HepG2 (cell line): ENCODE data around the gene NAV2. TPM values are rescaled to one million over a fixed set of nuclear protein-coding genes. Genes with fewer than 3 reads are reported as not detected.

Experiments
- ATAC-seq: fragments of 200-7000 bp; cut with Tn5 transposase; 3 replicates; pipeline ENCODE4 v1.9.1; 2020; ENCODE audit warnings: mild to moderate bottlenecking, moderate library complexity
- BruUV-seq: library from RNA; stranded (reverse); fragments of 400-500 nt; replicated peaks from 2 replicates; lab custom pipeline; 2021; lab: Mats Ljungman, UMichigan
- CTCF ChIA-PET: fragments of 300-600 bp; formaldehyde crosslinking; extraction: SDS; loops from one replicate; lab custom pipeline; 2021; ENCODE audit warnings: low total read pairs, inconsistent platforms, low intra/inter-chr PET ratio; lab: Yijun Ruan, JAX
- POLR2A ChIA-PET: fragments of 350-600 bp; sonication (Branson Sonifier 250); formaldehyde crosslinking; loops from one replicate; lab custom pipeline; 2020; ENCODE audit warnings: antibody characterized with exemption, inconsistent platforms; lab: Yijun Ruan, JAX
- DNase-seq: peaks from one replicate; pipeline ENCODE4 v3.0.0-alpha.2; 2015; ENCODE audit warnings: low spot score
- FAIRE-seq: peaks from 3 replicates; lab custom pipeline; 2011; peaks lifted over from hg19 to GRCh38; lab: Jason Lieb, UNC
- H2AFZ ChIP-seq: one replicate; pipeline ENCODE4 v1.6.1; 2011; ENCODE audit warnings: low read length, inconsistent platforms
- H3K27ac ChIP-seq: fragments of 300-600 bp; 3 replicates; pipeline ENCODE4 v1.8.0; 2011; ENCODE audit warnings: mixed run types, mild to moderate bottlenecking, mixed read lengths, low read length, inconsistent platforms; ENCODE audit not compliant: insufficient read depth; ENCODE audit errors: extremely low read length
- H3K27me3 ChIP-seq, 2 experiments: fragments of 200-600 bp in 1 of 2; 2 replicates in 1 of 2; 3 replicates in 1 of 2; pipeline versions ENCODE4 v1.6.0 to v1.8.0; 2011; ENCODE audit warnings: low read length in 2 of 2, mild to moderate bottlenecking in 2 of 2, moderate library complexity in 2 of 2, inconsistent platforms in 1 of 2; ENCODE audit not compliant: insufficient read depth in 2 of 2, control insufficient read depth in 1 of 2
- H3K36me3 ChIP-seq, 2 experiments: fragments of 200-600 bp in 1 of 2; replicated peaks in 1 of 2; 2 replicates in 1 of 2; 3 replicates in 1 of 2; pipeline versions ENCODE4 v1.5.1 to v1.8.0; 2011; ENCODE audit warnings: low read length in 2 of 2, inconsistent platforms in 1 of 2; ENCODE audit not compliant: insufficient read depth in 2 of 2, control insufficient read depth in 1 of 2
- H3K4me1 ChIP-seq: 2 replicates; pipeline ENCODE4 v1.5.1; 2012; ENCODE audit warnings: low read length, inconsistent platforms; ENCODE audit not compliant: insufficient read depth
- H3K4me2 ChIP-seq: 2 replicates; pipeline ENCODE4 v1.6.0; 2011; ENCODE audit warnings: low read depth, low read length, inconsistent platforms
- H3K4me3 ChIP-seq, 3 experiments: fragments of 200-600 bp in 1 of 3; sonication (generic), shearing (Covaris generic) in 1 of 3; replicated peaks in 1 of 3; 2 replicates each; pipeline ENCODE4 v1.5.1; 2011 to 2016; ENCODE audit warnings: low read length in 3 of 3, inconsistent platforms in 2 of 3, low read depth in 2 of 3, mild to moderate bottlenecking in 2 of 3, control low read depth in 1 of 3, mixed read lengths in 1 of 3; ENCODE audit not compliant: insufficient read depth in 1 of 3
- H3K79me2 ChIP-seq: one replicate; pipeline ENCODE4 v1.6.1; 2011; ENCODE audit warnings: low read length, inconsistent platforms; ENCODE audit not compliant: insufficient read depth
- H3K9ac ChIP-seq: 2 replicates; pipeline ENCODE4 v1.6.0; 2011; ENCODE audit warnings: mild to moderate bottlenecking, low read depth, low read length, inconsistent platforms; ENCODE audit not compliant: insufficient read depth
- H3K9me3 ChIP-seq: 2 replicates; pipeline ENCODE4 v1.5.1; 2012; ENCODE audit warnings: mild to moderate bottlenecking, low read length
- H4K20me1 ChIP-seq: 2 replicates; pipeline ENCODE4 v1.6.0; 2011; ENCODE audit warnings: inconsistent platforms, mild to moderate bottlenecking, low read length, moderate library complexity; ENCODE audit not compliant: insufficient read depth
- CCDC6 ChIP-seq: sonication (generic); formaldehyde crosslinking; IDR thresholded peaks from 2 replicates; pipeline ENCODE4 v1.8.1; 2022; ENCODE audit warnings: mild to moderate bottlenecking, missing genetic modification reagents, moderate library complexity
- RFX5 ChIP-seq: IDR thresholded peaks from 2 replicates; pipeline ENCODE4 v1.6.1; 2011; ENCODE audit warnings: low read depth, low read length, improper control_type of control experiment
- SALL2 ChIP-seq: sonication (generic); formaldehyde crosslinking; IDR thresholded peaks from 2 replicates; pipeline ENCODE4 v1.8.1; 2023; ENCODE audit warnings: mild to moderate bottlenecking, missing genetic modification reagents, inconsistent platforms
- SMYD3 ChIP-seq: sonication (generic); formaldehyde crosslinking; IDR thresholded peaks from 2 replicates; pipeline ENCODE4 v1.8.1; 2023; ENCODE audit warnings: mild to moderate bottlenecking, missing genetic modification reagents
- ZBTB7A ChIP-seq: sonication (generic); formaldehyde crosslinking; IDR thresholded peaks from 2 replicates; pipeline ENCODE4 v1.8.0; 2022; ENCODE audit warnings: mild to moderate bottlenecking, missing genetic modification reagents
- ZFP36L2 ChIP-seq: sonication (generic); formaldehyde crosslinking; IDR thresholded peaks from 2 replicates; pipeline ENCODE4 v1.4.0; 2020; ENCODE audit warnings: missing genetic modification reagents
- ZNF225 ChIP-seq: sonication (generic); formaldehyde crosslinking; IDR thresholded peaks from 2 replicates; pipeline ENCODE4 v1.4.0; 2020; ENCODE audit warnings: mild to moderate bottlenecking, missing genetic modification reagents
- WGBS: methylation state at CpG from one replicate; pipeline ENCODE4 v1.1.6; 2017; ENCODE audit warnings: low lambda C conversion rate; 5-methylcytosine and 5-hydroxymethylcytosine counted together
- in situ Hi-C: cut with HindIII; loops from 2 replicates; pipeline ENCODE4 v1.10.0; 2017; ENCODE audit warnings: low pct_unique_long_range_greater_than_20kb; ENCODE audit not compliant: extremely low pct_ligation_motif_present
- intact Hi-C: fragments of 100-400 bp; cut with micrococcal nuclease; formaldehyde crosslinking; loops from one replicate; pipeline ENCODE4 v1.10.0; 2022; ENCODE audit not compliant: unreplicated experiment
- polyA plus RNA-seq, 8 experiments: library from polyadenylated mRNA; depleted of rRNA in 3 of 8; stranded (reverse) in 7 of 8; unstranded in 1 of 8; fragments of >200 nt; fragmentation: Illumina TruSeq in 4 of 8; extraction: Trizol in 4 of 8; gene quantifications; 2 replicates each; pipeline versions ENCODE4 v1.2.1 to v1.2.3, GENCODE V29; 2011 to 2016; ENCODE audit warnings: low read depth in 4 of 8, missing spikeins in 1 of 8, mixed read lengths in 1 of 8; ENCODE audit not compliant: insufficient read depth in 1 of 8
- total RNA-seq, 5 experiments: library from RNA; depleted of rRNA; stranded (reverse); fragments of >200 nt; fragmentation: Illumina TruSeq; extraction: Trizol; gene quantifications; 2 replicates each; pipeline ENCODE4 v1.2.3, GENCODE V29; 2016; ENCODE audit warnings: low read depth in 1 of 5
- TF ChIP-seq, protein P1 (sequence below): sonication (generic); formaldehyde crosslinking; IDR thresholded peaks from 2 replicates; pipeline ENCODE4 v1.4.0; 2020; ENCODE audit warnings: missing genetic modification reagents
- TF ChIP-seq, protein P2 (sequence below): sonication (generic); formaldehyde crosslinking; IDR thresholded peaks from 2 replicates; pipeline ENCODE4 v1.4.0; 2020; ENCODE audit warnings: missing genetic modification reagents
- TF ChIP-seq, protein P3 (sequence below): sonication (generic); formaldehyde crosslinking; IDR thresholded peaks from 2 replicates; pipeline ENCODE4 v1.4.0; 2020; ENCODE audit warnings: missing genetic modification reagents, borderline replicate concordance

The NAV2 gene
- total and polyA plus RNA-seq, 2 of the 13 experiments (the other 11 are each of a cell fraction or from before 2014, with no cell fraction given): 9.3 to 34.6 TPM

DNA sequence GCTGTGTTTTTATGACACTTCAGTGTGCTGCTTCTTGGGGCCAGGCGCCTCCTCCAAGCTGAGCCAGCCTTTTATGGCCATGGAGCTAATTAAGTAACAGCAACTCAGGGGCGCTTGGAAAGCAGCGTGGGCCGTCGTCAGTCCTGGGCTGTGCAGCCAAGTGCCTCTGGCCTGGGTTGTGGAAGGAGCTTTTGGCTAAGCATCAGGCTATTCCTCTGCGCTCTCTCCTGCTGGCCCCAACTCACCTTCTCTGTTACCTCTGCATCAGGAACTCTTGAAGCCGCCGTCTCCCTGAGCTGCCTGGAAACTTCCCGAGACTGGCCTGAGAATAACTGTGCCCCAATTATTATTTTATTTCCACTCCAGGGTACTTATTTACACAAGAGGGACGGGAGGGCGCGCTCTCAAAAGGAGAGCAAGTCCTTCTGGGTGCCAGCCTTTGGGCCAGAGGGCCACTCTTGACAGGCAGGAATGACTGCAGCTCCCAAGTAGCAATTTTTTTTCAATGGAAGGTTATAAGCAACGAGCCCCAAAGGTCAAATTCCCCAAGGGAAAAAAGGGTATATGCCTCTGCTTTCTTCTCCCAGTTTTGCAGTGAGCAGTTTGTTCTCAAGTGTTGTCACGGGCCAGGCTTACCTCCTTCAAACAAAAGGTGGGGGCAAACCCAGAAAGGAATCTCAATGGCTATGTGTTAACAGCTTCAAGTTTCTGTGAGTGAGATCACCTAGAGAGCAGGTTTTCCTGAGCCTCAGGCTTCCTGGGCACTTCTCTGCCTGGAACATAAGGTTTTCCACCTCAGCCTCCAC is 38.5 kb upstream of the NAV2 start (continued):
- TF ChIP-seq, protein P1, sequence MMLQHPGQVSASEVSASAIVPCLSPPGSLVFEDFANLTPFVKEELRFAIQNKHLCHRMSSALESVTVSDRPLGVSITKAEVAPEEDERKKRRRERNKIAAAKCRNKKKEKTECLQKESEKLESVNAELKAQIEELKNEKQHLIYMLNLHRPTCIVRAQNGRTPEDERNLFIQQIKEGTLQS (CRISPR knock-in tag): no peak
- TF ChIP-seq, protein P2, sequence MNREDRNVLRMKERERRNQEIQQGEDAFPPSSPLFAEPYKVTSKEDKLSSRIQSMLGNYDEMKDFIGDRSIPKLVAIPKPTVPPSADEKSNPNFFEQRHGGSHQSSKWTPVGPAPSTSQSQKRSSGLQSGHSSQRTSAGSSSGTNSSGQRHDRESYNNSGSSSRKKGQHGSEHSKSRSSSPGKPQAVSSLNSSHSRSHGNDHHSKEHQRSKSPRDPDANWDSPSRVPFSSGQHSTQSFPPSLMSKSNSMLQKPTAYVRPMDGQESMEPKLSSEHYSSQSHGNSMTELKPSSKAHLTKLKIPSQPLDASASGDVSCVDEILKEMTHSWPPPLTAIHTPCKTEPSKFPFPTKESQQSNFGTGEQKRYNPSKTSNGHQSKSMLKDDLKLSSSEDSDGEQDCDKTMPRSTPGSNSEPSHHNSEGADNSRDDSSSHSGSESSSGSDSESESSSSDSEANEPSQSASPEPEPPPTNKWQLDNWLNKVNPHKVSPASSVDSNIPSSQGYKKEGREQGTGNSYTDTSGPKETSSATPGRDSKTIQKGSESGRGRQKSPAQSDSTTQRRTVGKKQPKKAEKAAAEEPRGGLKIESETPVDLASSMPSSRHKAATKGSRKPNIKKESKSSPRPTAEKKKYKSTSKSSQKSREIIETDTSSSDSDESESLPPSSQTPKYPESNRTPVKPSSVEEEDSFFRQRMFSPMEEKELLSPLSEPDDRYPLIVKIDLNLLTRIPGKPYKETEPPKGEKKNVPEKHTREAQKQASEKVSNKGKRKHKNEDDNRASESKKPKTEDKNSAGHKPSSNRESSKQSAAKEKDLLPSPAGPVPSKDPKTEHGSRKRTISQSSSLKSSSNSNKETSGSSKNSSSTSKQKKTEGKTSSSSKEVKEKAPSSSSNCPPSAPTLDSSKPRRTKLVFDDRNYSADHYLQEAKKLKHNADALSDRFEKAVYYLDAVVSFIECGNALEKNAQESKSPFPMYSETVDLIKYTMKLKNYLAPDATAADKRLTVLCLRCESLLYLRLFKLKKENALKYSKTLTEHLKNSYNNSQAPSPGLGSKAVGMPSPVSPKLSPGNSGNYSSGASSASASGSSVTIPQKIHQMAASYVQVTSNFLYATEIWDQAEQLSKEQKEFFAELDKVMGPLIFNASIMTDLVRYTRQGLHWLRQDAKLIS (CRISPR knock-in tag): no peak
- TF ChIP-seq SMYD3 (CRISPR knock-in tag): no peak
- TF ChIP-seq, all 625 proteins: peak for 0

GRCh38 chr11:19674836-19675235 is 37.8 kb upstream of the NAV2 start:
- 38% methylated on average over 3 of the region's 3 CpGs for WGBS
- H3K36me3 ChIP-seq: no peaks in the 10 kb centered on the region
- no peak overlapping the region for H2AFZ ChIP-seq
- ATAC-seq (no peak), DNase-seq (no peak), FAIRE-seq (no peak)
- ChIA-PET CTCF (no interaction called here), POLR2A (no interaction called here)
- H3K79me2 ChIP-seq: no peaks in the 10 kb centered on the region
- H3K27ac ChIP-seq: no peak overlapping the region
- peaks cover 0 to 47% of the 10 kb centered on the region in 2 experiments for H3K27me3 ChIP-seq
- H3K9ac ChIP-seq: no peak overlapping the region
- H3K4me1 ChIP-seq: no peaks in the 10 kb centered on the region
- no TSS peak for BruUV-seq
- H3K4me3 ChIP-seq: no peak overlapping the region
- no peaks in the 10 kb centered on the region for H4K20me1 ChIP-seq
- intact Hi-C loops (no loop called here), in situ Hi-C loops (no loop called here)
- no peaks in the 10 kb centered on the region for H3K9me3 ChIP-seq
- no peak overlapping the region for H3K4me2 ChIP-seq
- TF ChIP-seq RFX5 (no peak), ZFP36L2 (CRISPR knock-in tag) (no peak), ZBTB7A (CRISPR knock-in tag) (no peak), SALL2 (CRISPR knock-in tag) (no peak), ZNF225 (CRISPR knock-in tag) (no peak), CCDC6 (CRISPR knock-in tag) (no peak)
- TF ChIP-seq, protein P3, sequence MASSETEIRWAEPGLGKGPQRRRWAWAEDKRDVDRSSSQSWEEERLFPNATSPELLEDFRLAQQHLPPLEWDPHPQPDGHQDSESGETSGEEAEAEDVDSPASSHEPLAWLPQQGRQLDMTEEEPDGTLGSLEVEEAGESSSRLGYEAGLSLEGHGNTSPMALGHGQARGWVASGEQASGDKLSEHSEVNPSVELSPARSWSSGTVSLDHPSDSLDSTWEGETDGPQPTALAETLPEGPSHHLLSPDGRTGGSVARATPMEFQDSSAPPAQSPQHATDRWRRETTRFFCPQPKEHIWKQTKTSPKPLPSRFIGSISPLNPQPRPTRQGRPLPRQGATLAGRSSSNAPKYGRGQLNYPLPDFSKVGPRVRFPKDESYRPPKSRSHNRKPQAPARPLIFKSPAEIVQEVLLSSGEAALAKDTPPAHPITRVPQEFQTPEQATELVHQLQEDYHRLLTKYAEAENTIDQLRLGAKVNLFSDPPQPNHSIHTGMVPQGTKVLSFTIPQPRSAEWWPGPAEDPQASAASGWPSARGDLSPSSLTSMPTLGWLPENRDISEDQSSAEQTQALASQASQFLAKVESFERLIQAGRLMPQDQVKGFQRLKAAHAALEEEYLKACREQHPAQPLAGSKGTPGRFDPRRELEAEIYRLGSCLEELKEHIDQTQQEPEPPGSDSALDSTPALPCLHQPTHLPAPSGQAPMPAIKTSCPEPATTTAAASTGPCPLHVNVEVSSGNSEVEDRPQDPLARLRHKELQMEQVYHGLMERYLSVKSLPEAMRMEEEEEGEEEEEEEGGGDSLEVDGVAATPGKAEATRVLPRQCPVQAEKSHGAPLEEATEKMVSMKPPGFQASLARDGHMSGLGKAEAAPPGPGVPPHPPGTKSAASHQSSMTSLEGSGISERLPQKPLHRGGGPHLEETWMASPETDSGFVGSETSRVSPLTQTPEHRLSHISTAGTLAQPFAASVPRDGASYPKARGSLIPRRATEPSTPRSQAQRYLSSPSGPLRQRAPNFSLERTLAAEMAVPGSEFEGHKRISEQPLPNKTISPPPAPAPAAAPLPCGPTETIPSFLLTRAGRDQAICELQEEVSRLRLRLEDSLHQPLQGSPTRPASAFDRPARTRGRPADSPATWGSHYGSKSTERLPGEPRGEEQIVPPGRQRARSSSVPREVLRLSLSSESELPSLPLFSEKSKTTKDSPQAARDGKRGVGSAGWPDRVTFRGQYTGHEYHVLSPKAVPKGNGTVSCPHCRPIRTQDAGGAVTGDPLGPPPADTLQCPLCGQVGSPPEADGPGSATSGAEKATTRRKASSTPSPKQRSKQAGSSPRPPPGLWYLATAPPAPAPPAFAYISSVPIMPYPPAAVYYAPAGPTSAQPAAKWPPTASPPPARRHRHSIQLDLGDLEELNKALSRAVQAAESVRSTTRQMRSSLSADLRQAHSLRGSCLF (CRISPR knock-in tag): no peak
